Keratinocyte (primary cell): Measurements from ENCODE around the gene MDN1. TPM values are rescaled to one million over a fixed set of nuclear protein-coding genes. Genes with fewer than 3 reads are reported as not detected.

Experiments
- DNase-seq: peaks from one replicate; pipeline ENCODE4 v3.0.0-alpha.2; 2011; ENCODE audit warnings: low read depth, missing footprints, low spot score
- FAIRE-seq: peaks from 2 replicates; lab custom pipeline; 2011; peaks lifted over from hg19 to GRCh38; lab: Jason Lieb, UNC
- H2AFZ ChIP-seq: 2 replicates; pipeline ENCODE4 v1.6.0; 2012; ENCODE audit warnings: low read length, control low read depth, inconsistent platforms; ENCODE audit not compliant: control insufficient read depth
- H3K27ac ChIP-seq: 2 replicates; pipeline ENCODE4 v1.5.1; 2011; ENCODE audit warnings: low read length; ENCODE audit not compliant: control insufficient read depth, insufficient read depth
- H3K27me3 ChIP-seq: 3 replicates; pipeline ENCODE4 v1.6.0; 2011; ENCODE audit warnings: low read length; ENCODE audit not compliant: control insufficient read depth, insufficient read depth; ENCODE audit errors: extremely low read depth
- H3K36me3 ChIP-seq, 2 experiments: 2 replicates in 1 of 2; 3 replicates in 1 of 2; pipeline ENCODE4 v1.5.1; 2011; ENCODE audit warnings: low read length in 2 of 2, mild to moderate bottlenecking in 1 of 2; ENCODE audit not compliant: control insufficient read depth in 2 of 2, insufficient read depth in 2 of 2; ENCODE audit errors: extremely low read depth in 1 of 2
- H3K4me1 ChIP-seq: 3 replicates; pipeline ENCODE4 v1.5.1; 2011; ENCODE audit warnings: low read length; ENCODE audit not compliant: control insufficient read depth, insufficient read depth; ENCODE audit errors: extremely low read depth
- H3K4me2 ChIP-seq: 3 replicates; pipeline ENCODE4 v1.6.0; 2011; ENCODE audit warnings: low read depth, low read length; ENCODE audit not compliant: control insufficient read depth, insufficient read depth; ENCODE audit errors: extremely low read depth
- H3K4me3 ChIP-seq, 3 experiments: fragments of 200-600 bp in 1 of 3; sonication (generic) in 1 of 3; 2 replicates in 2 of 3; 3 replicates in 1 of 3; pipeline ENCODE4 v1.5.1; 2011 to 2016; ENCODE audit warnings: low read length in 3 of 3, mild to moderate bottlenecking in 3 of 3, control low read depth in 2 of 3, inconsistent platforms in 1 of 3, low read depth in 1 of 3, mixed read lengths in 1 of 3, mixed run types in 1 of 3, moderate library complexity in 1 of 3; ENCODE audit not compliant: control insufficient read depth in 2 of 3, insufficient read depth in 2 of 3; ENCODE audit errors: extremely low read depth in 1 of 3
- H3K79me2 ChIP-seq: 2 replicates; pipeline ENCODE4 v1.6.0; 2012; ENCODE audit warnings: low read length; ENCODE audit not compliant: control insufficient read depth, insufficient read depth
- H3K9ac ChIP-seq: 3 replicates; pipeline ENCODE4 v1.6.0; 2011; ENCODE audit warnings: low read length; ENCODE audit not compliant: control insufficient read depth, insufficient read depth; ENCODE audit errors: extremely low read depth
- H3K9me1 ChIP-seq: 3 replicates; pipeline ENCODE4 v1.6.0; 2011; ENCODE audit warnings: low read length; ENCODE audit not compliant: control insufficient read depth, insufficient read depth; ENCODE audit errors: extremely low read depth
- H3K9me3 ChIP-seq: 2 replicates; pipeline ENCODE4 v1.5.1; 2012; ENCODE audit warnings: low read depth, low read length; ENCODE audit not compliant: control insufficient read depth
- H4K20me1 ChIP-seq: 3 replicates; pipeline ENCODE4 v1.6.0; 2011; ENCODE audit warnings: low read length; ENCODE audit not compliant: control insufficient read depth, insufficient read depth; ENCODE audit errors: extremely low read depth
- EZH2 ChIP-seq: IDR thresholded peaks from one replicate; pipeline ENCODE4 v1.6.1; 2012; ENCODE audit warnings: inconsistent platforms, mild to moderate bottlenecking, low read length, moderate library complexity
- dilution Hi-C: fragments of 300-500 bp; cut with MboI; formaldehyde crosslinking; loops from one replicate; pipeline ENCODE4 v1.7.0; 2020; ENCODE audit warnings: low sequenced_read_pairs; ENCODE audit not compliant: extremely low pct_ligation_motif_present
- polyA plus RNA-seq, 5 experiments: library from polyadenylated mRNA; depleted of rRNA in 3 of 5; stranded (reverse) in 3 of 5; stranded (forward) in 1 of 5; unstranded in 1 of 5; fragments of >200 nt; gene quantifications; 1 replicate in 1 of 5; 2 replicates in 3 of 5; 3 replicates in 1 of 5; pipeline versions ENCODE4 v1.2.1 to v1.2.3, GENCODE V29; 2011 to 2012; ENCODE audit warnings: missing spikeins in 2 of 5, low read depth in 1 of 5, low replicate concordance in 1 of 5
- TF ChIP-seq, protein P1 (sequence below), 3 experiments: IDR thresholded peaks in 1 of 3; conservative IDR thresholded peaks in 1 of 3; optimal IDR thresholded peaks in 1 of 3; 2 replicates in 2 of 3; 3 replicates in 1 of 3; pipeline versions ENCODE3 to v1.5.1; 2011; ENCODE audit warnings: low read length in 3 of 3, mild to moderate bottlenecking in 3 of 3, moderate library complexity in 2 of 3, control low read depth in 1 of 3, inconsistent platforms in 1 of 3; ENCODE audit not compliant: insufficient read depth in 2 of 3; ENCODE audit errors: extremely low read depth in 1 of 3

The MDN1 gene
- polyA plus RNA-seq, 1 donor (not counting 4 experiments of a cell fraction or from before 2014, with no cell fraction given): 16.0 TPM

DNA sequence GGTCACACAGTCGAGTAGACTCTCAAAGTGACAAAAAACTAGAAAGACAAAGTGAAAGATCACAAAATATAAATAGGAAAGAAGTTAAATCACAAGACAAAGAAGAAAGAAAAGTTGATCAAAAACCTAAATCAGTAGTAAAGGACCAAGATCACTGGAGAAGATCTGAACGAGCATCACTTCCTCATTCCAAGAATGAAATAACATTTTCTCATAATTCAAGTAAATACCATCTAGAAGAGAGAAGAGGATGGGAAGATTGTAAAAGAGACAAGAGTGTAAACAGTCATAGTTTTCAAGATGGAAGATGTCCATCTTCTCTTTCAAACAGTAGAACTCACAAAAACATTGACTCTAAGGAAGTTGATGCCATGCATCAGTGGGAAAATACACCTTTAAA lies 43.1 kb upstream of the MDN1 start:
- Histone ChIP-seq H3K9me3 (no peaks in the 10 kb centered on the region), H3K79me2 (no peaks in the 10 kb centered on the region), H3K27ac (no peak overlapping the region), H3K9ac (no peak overlapping the region), H3K36me3 (peaks cover 9 to 21% of the 10 kb centered on the region in 2 experiments), H3K9me1 (no peaks in the 10 kb centered on the region), H3K4me3 (no peak overlapping the region), H4K20me1 (no peaks in the 10 kb centered on the region), H3K4me1 (no peaks in the 10 kb centered on the region), H2AFZ (no peak overlapping the region), H3K4me2 (no peak overlapping the region), H3K27me3 (no peaks in the 10 kb centered on the region)
- TF ChIP-seq EZH2: no peak
- TF ChIP-seq, protein P1, sequence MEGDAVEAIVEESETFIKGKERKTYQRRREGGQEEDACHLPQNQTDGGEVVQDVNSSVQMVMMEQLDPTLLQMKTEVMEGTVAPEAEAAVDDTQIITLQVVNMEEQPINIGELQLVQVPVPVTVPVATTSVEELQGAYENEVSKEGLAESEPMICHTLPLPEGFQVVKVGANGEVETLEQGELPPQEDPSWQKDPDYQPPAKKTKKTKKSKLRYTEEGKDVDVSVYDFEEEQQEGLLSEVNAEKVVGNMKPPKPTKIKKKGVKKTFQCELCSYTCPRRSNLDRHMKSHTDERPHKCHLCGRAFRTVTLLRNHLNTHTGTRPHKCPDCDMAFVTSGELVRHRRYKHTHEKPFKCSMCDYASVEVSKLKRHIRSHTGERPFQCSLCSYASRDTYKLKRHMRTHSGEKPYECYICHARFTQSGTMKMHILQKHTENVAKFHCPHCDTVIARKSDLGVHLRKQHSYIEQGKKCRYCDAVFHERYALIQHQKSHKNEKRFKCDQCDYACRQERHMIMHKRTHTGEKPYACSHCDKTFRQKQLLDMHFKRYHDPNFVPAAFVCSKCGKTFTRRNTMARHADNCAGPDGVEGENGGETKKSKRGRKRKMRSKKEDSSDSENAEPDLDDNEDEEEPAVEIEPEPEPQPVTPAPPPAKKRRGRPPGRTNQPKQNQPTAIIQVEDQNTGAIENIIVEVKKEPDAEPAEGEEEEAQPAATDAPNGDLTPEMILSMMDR (optimal IDR thresholded peaks at IDR 0.05 in 1 of 3, IDR thresholded peaks at IDR 0.05 in 1 of 3, conservative IDR thresholded peaks at IDR 0.05 in 1 of 3; ENCODE audit: extremely low read depth in 1 of 3, insufficient read depth in 2 of 3, low read length in 3 of 3): no peak
- FAIRE-seq (peak; percentile 13), DNase-seq (no peak)
- dilution Hi-C loops: no loop called here

DNA sequence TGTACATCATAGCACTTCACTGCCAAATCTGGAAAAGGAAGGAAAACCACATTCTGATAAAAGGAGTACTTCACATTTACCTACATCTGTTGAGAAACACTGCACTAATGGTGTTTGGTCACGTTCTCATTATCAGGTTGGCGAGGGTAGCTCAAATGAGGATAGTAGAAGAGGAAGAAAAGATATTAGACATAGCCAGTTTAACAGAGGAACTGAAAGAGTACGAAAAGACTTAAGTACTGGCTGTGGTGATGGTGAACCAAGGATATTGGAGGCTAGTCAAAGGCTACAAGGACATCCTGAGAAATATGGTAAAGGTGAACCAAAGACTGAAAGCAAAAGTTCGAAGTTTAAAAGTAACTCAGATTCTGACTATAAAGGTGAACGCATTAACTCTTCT lies 42.7 kb upstream of the MDN1 start:
- Histone ChIP-seq H3K4me3 (no peak overlapping the region), H3K9me1 (no peaks in the 10 kb centered on the region), H3K27me3 (no peaks in the 10 kb centered on the region), H2AFZ (no peak overlapping the region), H4K20me1 (no peaks in the 10 kb centered on the region), H3K36me3 (peaks cover 12 to 21% of the 10 kb centered on the region in 2 experiments), H3K79me2 (no peaks in the 10 kb centered on the region), H3K4me1 (no peaks in the 10 kb centered on the region), H3K9ac (no peak overlapping the region), H3K4me2 (no peak overlapping the region), H3K9me3 (no peaks in the 10 kb centered on the region), H3K27ac (no peak overlapping the region)
- DNase-seq (no peak), FAIRE-seq (no peak)
- TF ChIP-seq, protein P1 (optimal IDR thresholded peaks at IDR 0.05 in 1 of 3, IDR thresholded peaks at IDR 0.05 in 1 of 3, conservative IDR thresholded peaks at IDR 0.05 in 1 of 3; ENCODE audit: extremely low read depth in 1 of 3, insufficient read depth in 2 of 3, low read length in 3 of 3): no peak
- no peak for TF ChIP-seq EZH2
- dilution Hi-C loops: no loop called here
